NCI-H1436 (cell line): ENCODE measurements around the gene GLIS1.
"Not testable (repeated sequence)": the region's sequence is repeated elsewhere in the genome, so short reads cannot be mapped to it uniquely, and the experiment has no call there.

Experiments used
- DNase-seq: peaks from one replicate; lab custom pipeline; 2025; lab: John Stamatoyannopoulos, UW

GLIS1 gene

GRCh38 chr1:53739109-53739681, at the start of gene GLIS1:
GLIS1 (minus strand) TSS chr1:53739164; CDS start chr1:53738064, 1,100 bp downstream.
- peak; percentile 70 for DNase-seq

GRCh38 chr1:53787655-53788054, 48.7 kb upstream of the GLIS1 start:
- DNase-seq, result no peak

- no peak for DNase-seq
Measured at GRCh38 chr1:53783056-53783455, 44.1 kb upstream of the GLIS1 start.

GRCh38 chr1:53781654-53782053, 42.7 kb upstream of the GLIS1 start:
- no peak for DNase-seq

GRCh38 chr1:53777272-53777671, 38.3 kb upstream of the GLIS1 start:
- DNase-seq, result no peak

GRCh38 chr1:53771648-53772047, 32.7 kb upstream of the GLIS1 start:
- DNase-seq, result no peak

- DNase-seq, result no peak
Measured at GRCh38 chr1:53769780-53770179, 30.8 kb upstream of the GLIS1 start.

- no peak for DNase-seq
Measured at GRCh38 chr1:53769184-53769583, 30.2 kb upstream of the GLIS1 start.

GRCh38 chr1:53766831-53767405, 28.0 kb upstream of the GLIS1 start:
- no peak for DNase-seq

GRCh38 chr1:53766194-53766742, 27.3 kb upstream of the GLIS1 start:
- no peak for DNase-seq

GRCh38 chr1:53765657-53766056, 26.7 kb upstream of the GLIS1 start:
- no peak for DNase-seq

GRCh38 chr1:53763911-53764310, 24.9 kb upstream of the GLIS1 start:
- DNase-seq, result no peak

GRCh38 chr1:53763461-53763860, 24.5 kb upstream of the GLIS1 start:
- DNase-seq, result no peak

GRCh38 chr1:53760497-53760896, 21.5 kb upstream of the GLIS1 start:
- DNase-seq, result not testable (repeated sequence)

GRCh38 chr1:53755874-53756273, 16.9 kb upstream of the GLIS1 start:
- DNase-seq, result no peak

GRCh38 chr1:53754484-53755312, 15.7 kb upstream of the GLIS1 start:
- peak; percentile 19 for DNase-seq

GRCh38 chr1:53752281-53752680, 13.3 kb upstream of the GLIS1 start:
- no peak for DNase-seq

GRCh38 chr1:53747841-53748240, 8.9 kb upstream of the GLIS1 start:
- DNase-seq, result no peak

GRCh38 chr1:53740621-53741105, 1.7 kb upstream of the GLIS1 start:
- no peak for DNase-seq

- no peak for DNase-seq
Measured at GRCh38 chr1:53738205-53739108, 507 bp downstream of the GLIS1 start.

- no peak for DNase-seq
Measured at GRCh38 chr1:53737648-53738204, 1.2 kb downstream of the GLIS1 start.
